ENCODE data around the gene CTSL.

CTSL gene

DNA sequence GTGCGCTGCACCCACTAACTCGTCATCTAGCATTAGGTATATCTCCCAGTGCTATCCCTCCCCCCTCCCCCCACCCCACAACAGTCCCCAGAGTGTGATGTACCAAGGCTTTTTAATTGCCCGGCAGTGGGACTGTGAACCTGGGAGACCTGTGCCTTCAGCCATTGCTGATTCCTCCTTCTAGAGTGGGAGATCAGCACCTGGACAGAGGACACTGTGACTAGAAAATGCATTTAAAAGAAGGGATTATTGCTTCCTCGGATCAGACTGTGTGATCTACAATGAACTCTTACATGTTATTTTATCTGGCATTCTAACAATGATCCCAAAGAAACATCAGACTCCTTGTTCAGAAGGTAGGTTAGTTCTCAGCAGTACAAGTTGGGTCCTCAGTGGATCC, 25.9 kb downstream of the CTSL start:
- TF ChIP-seq, protein P1, sequence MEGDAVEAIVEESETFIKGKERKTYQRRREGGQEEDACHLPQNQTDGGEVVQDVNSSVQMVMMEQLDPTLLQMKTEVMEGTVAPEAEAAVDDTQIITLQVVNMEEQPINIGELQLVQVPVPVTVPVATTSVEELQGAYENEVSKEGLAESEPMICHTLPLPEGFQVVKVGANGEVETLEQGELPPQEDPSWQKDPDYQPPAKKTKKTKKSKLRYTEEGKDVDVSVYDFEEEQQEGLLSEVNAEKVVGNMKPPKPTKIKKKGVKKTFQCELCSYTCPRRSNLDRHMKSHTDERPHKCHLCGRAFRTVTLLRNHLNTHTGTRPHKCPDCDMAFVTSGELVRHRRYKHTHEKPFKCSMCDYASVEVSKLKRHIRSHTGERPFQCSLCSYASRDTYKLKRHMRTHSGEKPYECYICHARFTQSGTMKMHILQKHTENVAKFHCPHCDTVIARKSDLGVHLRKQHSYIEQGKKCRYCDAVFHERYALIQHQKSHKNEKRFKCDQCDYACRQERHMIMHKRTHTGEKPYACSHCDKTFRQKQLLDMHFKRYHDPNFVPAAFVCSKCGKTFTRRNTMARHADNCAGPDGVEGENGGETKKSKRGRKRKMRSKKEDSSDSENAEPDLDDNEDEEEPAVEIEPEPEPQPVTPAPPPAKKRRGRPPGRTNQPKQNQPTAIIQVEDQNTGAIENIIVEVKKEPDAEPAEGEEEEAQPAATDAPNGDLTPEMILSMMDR (IDR thresholded peaks at IDR 0.05): no peak

DNA sequence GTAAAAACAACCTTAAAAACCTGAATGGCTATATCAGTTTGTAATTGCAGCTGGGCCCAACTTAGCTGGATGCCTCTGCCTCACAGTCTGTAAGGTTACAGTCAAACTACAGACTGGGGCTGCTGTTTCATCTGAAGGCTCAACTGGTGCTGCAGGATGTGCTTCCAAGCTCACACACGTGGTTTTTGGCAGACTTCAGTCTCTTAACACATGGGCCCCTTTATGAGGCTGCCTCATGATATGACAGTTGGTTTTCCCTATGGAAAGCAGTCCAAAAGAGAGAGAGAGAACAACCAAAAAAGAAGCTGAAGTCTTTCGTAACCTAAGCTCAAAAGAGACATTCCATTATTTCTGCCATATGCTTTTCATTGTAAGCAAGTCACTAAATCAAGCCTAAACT, 27.4 kb downstream of the CTSL start:
- TF ChIP-seq, protein P1 (IDR thresholded peaks at IDR 0.05): no peak

GRCh38 chr9:87760529-87760928, 34.6 kb downstream of the CTSL start:
- TF ChIP-seq, protein P1 (IDR thresholded peaks at IDR 0.05): no peak

DNA sequence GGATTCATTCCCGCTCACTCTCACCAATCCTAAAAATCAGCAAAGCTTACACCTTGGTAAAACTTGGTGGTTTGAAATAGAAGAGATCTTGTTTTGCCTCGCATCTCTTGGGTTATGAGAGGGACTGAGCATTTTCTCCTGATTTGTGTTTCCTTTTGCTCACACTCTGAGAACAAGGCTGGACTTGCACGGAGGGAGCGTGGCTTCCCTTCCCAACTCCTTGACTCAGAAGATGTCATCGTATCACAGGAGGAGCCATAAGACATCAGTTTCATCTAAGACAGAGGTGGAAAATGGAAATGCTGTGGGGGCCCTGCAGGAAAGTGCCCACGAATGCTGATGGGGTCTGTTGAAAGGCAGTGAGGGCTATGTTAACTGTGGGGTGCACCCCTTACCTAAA, 37.4 kb downstream of the CTSL start:
- TF ChIP-seq, protein P1 (IDR thresholded peaks at IDR 0.05): no peak

DNA sequence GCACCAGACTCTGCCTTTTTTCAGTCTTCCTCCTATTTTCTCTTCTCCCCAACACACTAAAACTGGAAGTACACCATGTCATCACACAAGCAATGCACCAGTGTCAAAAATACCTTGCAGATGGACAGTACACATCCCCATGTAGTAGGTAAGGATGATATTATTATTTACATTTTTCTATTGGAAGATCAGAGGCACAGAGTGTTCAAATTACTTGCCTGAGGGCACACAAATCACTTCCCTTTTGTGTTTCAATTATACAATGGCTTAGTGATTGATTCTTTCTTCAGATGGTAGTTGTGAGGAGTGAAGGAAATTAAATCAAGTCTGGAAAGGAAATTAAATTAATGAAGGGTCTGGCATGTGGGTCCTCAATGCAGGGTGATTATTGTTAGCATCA, 39.6 kb downstream of the CTSL start:
- TF ChIP-seq, protein P1 (IDR thresholded peaks at IDR 0.05): no peak

DNA sequence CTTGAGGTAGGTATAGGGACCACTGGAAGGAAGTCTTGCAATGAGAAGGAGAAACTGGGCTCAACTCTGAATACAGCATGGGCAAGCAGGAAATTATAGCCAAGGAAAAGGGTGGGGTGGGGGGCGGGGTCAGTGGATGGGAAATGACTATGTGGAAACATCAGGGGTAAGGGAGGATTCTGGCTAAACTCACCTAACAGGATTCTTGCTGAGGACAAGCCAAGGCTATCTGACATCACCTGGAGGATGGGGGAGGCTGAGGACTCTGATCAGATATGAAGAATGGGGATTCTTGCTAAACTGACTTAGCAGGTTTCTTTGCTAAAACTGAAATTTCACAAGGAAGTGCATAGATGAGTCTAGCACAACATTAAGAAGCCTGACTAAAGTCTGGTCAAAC, 40.8 kb downstream of the CTSL start:
- TF ChIP-seq, protein P1 (IDR thresholded peaks at IDR 0.05): no peak

DNA sequence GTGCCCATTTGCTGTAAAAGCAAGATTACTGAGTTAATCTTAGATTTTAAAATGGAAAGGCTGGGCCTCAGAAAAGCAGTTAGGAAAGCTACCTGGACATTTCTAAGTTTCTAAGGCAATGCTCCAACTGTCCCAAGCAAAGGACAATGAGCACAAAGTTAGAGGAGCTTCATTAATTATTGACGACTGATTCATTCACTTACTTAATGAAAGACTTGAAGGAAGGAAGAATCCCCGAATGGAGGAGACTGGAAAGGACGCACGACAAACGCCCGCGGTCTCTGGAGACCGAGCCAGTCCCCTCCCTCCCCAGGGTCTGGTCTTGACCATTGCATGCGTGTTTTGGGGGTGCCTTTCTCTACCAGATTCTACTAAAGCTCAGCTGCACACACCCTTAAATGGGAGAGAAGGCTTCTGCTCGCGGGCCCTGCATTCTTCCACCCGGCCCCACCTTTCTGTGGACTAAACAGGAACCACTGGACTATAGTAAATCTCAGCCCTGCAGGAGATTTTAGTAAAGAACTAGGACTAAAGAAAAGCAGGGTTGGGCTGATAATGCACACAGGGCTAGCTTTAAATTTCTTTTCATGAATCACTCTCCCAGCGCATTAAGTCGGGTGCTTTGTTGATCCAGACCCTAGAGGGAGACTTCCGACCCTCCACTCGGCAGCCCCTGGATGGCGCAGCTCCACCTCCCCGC, 44.8 kb downstream of the CTSL start:
- TF ChIP-seq, protein P1 (IDR thresholded peaks at IDR 0.05): no peak

Measured in LNCAP (cell line).